H9 (cell line): Measurements from ENCODE around the gene ZBTB16. TPM values are rescaled to one million over a fixed set of nuclear protein-coding genes. Genes with fewer than 3 reads are reported as not detected.

ENCODE experiments used
- DNase-seq: peaks from one replicate; pipeline ENCODE4 v3.0.0-alpha.2; 2017
- H2AFZ ChIP-seq: one replicate; pipeline ENCODE4 v1.6.1; 2013; ENCODE audit warnings: mild to moderate bottlenecking, low read length, control low read depth, moderate library complexity
- H2AK5ac ChIP-seq: 2 replicates; pipeline ENCODE4 v1.6.1; 2013; ENCODE audit warnings: low read length, control low read depth, mixed read lengths; ENCODE audit not compliant: insufficient read length
- H2BK120ac ChIP-seq: one replicate; pipeline ENCODE4 v1.6.1; 2013; ENCODE audit warnings: low read depth, mild to moderate bottlenecking, low read length, control low read depth, inconsistent platforms; ENCODE audit not compliant: poor library complexity, severe bottlenecking
- H2BK12ac ChIP-seq: 2 replicates; pipeline ENCODE4 v1.6.1; 2013; ENCODE audit warnings: low read length, control low read depth, mixed read lengths, low read depth; ENCODE audit not compliant: insufficient read length
- H2BK15ac ChIP-seq: 2 replicates; pipeline ENCODE4 v1.6.1; 2013; ENCODE audit warnings: low read depth, low read length, control low read depth
- H2BK20ac ChIP-seq: one replicate; pipeline ENCODE4 v1.6.1; 2013; ENCODE audit warnings: low read depth, mild to moderate bottlenecking, low read length, control low read depth, inconsistent platforms; ENCODE audit not compliant: poor library complexity, severe bottlenecking
- H2BK5ac ChIP-seq: 2 replicates; pipeline ENCODE4 v1.6.1; 2013; ENCODE audit warnings: low read length, control low read depth, mixed read lengths; ENCODE audit not compliant: insufficient read length
- H3K14ac ChIP-seq: 2 replicates; pipeline ENCODE4 v1.6.1; 2013; ENCODE audit warnings: low read length, control low read depth; ENCODE audit not compliant: insufficient read depth
- H3K18ac ChIP-seq: 2 replicates; pipeline ENCODE4 v1.6.1; 2013; ENCODE audit warnings: low read depth, mild to moderate bottlenecking, mixed read lengths, low read length, control low read depth; ENCODE audit not compliant: insufficient read length
- H3K23ac ChIP-seq: 2 replicates; pipeline ENCODE4 v1.6.1; 2013; ENCODE audit warnings: low read length, control low read depth, mixed read lengths, low read depth; ENCODE audit not compliant: insufficient read length
- H3K23me2 ChIP-seq: 2 replicates; pipeline ENCODE4 v1.6.1; 2013; ENCODE audit warnings: low read depth, mild to moderate bottlenecking, mixed read lengths, low read length, control low read depth; ENCODE audit not compliant: insufficient read length, poor library complexity, severe bottlenecking
- H3K27ac ChIP-seq: 2 replicates; pipeline ENCODE4 v1.5.1; 2013; ENCODE audit warnings: low read length, control low read depth, mixed read lengths, low read depth; ENCODE audit not compliant: insufficient read length
- H3K27me3 ChIP-seq: 2 replicates; pipeline ENCODE4 v1.6.1; 2013; ENCODE audit warnings: low read length, control low read depth, inconsistent platforms; ENCODE audit not compliant: insufficient read depth
- H3K4ac ChIP-seq: 2 replicates; pipeline ENCODE4 v1.6.1; 2013; ENCODE audit warnings: low read depth, mild to moderate bottlenecking, control low read depth, inconsistent platforms, low read length, moderate library complexity
- H3K4me1 ChIP-seq: 2 replicates; pipeline ENCODE4 v1.6.1; 2013; ENCODE audit warnings: low read length, control low read depth, inconsistent platforms; ENCODE audit not compliant: insufficient read depth
- H3K4me2 ChIP-seq: 2 replicates; pipeline ENCODE4 v1.6.1; 2013; ENCODE audit warnings: low read length, control low read depth, mixed read lengths; ENCODE audit not compliant: insufficient read length, insufficient read depth
- H3K56ac ChIP-seq: 2 replicates; pipeline ENCODE4 v1.6.1; 2013; ENCODE audit warnings: low read depth, mild to moderate bottlenecking, mixed read lengths, low read length, control low read depth; ENCODE audit not compliant: insufficient read length
- H3K79me1 ChIP-seq: 2 replicates; pipeline ENCODE4 v1.6.1; 2013; ENCODE audit warnings: low read depth, mild to moderate bottlenecking, moderate library complexity, low read length, control low read depth, inconsistent platforms; ENCODE audit not compliant: insufficient read depth, poor library complexity, severe bottlenecking
- H3K79me2 ChIP-seq: 2 replicates; pipeline ENCODE4 v1.6.1; 2013; ENCODE audit warnings: low read length, control low read depth, inconsistent platforms; ENCODE audit not compliant: insufficient read depth
- H3K9ac ChIP-seq: 2 replicates; pipeline ENCODE4 v1.6.1; 2013; ENCODE audit warnings: low read length, control low read depth, mixed read lengths; ENCODE audit not compliant: insufficient read length; ENCODE audit errors: extremely low read depth
- H3K9me3 ChIP-seq: one replicate; pipeline ENCODE4 v1.6.1; 2013; ENCODE audit warnings: low read depth, low read length, inconsistent platforms; ENCODE audit not compliant: control insufficient read depth
- H3T11ph ChIP-seq: one replicate; pipeline ENCODE4 v1.6.1; 2013; ENCODE audit warnings: mild to moderate bottlenecking, low read length, control low read depth, inconsistent platforms
- H4K20me1 ChIP-seq: one replicate; pipeline ENCODE4 v1.6.1; 2013; ENCODE audit not compliant: control insufficient read depth, insufficient read length, insufficient read depth
- H4K5ac ChIP-seq: 2 replicates; pipeline ENCODE4 v1.6.1; 2013; ENCODE audit warnings: low read depth, mild to moderate bottlenecking, mixed read lengths, low read length, control low read depth; ENCODE audit not compliant: insufficient read length
- H4K8ac ChIP-seq: replicated peaks from 2 replicates; pipeline ENCODE4 v1.6.1; 2013; ENCODE audit warnings: low read length, control low read depth, mixed read lengths, low read depth; ENCODE audit not compliant: insufficient read length
- H4K91ac ChIP-seq: 2 replicates; pipeline ENCODE4 v1.6.1; 2013; ENCODE audit warnings: low read depth, mild to moderate bottlenecking, moderate library complexity, mixed read lengths, low read length, control low read depth; ENCODE audit not compliant: insufficient read length
- H3K27ac Mint-ChIP-seq, 3 experiments: 2 replicates in 2 of 3; 3 replicates in 1 of 3; pipeline ENCODE4 v1.8.0; 2020 to 2021; ENCODE audit warnings: mixed read lengths in 3 of 3, mild to moderate bottlenecking in 1 of 3, moderate library complexity in 1 of 3
- H3K27me3 Mint-ChIP-seq: 2 replicates; pipeline ENCODE4 v1.8.0; 2021; ENCODE audit warnings: low read depth, mild to moderate bottlenecking, moderate library complexity, mixed read lengths
- H3K36me3 Mint-ChIP-seq, 3 experiments: 2 replicates in 2 of 3; 3 replicates in 1 of 3; pipeline ENCODE4 v1.8.0; 2020 to 2021; ENCODE audit warnings: low read depth in 3 of 3, mixed read lengths in 3 of 3; ENCODE audit not compliant: insufficient read depth in 1 of 3
- H3K4me1 Mint-ChIP-seq, 2 experiments: 2 replicates each; pipeline ENCODE4 v1.8.0; 2020; ENCODE audit warnings: mixed read lengths in 2 of 2
- H3K4me3 Mint-ChIP-seq, 2 experiments: 2 replicates in 1 of 2; 3 replicates in 1 of 2; pipeline ENCODE4 v1.8.0; 2020 to 2021; ENCODE audit warnings: mild to moderate bottlenecking in 2 of 2, mixed read lengths in 2 of 2, moderate library complexity in 1 of 2
- H3K9me3 Mint-ChIP-seq, 2 experiments: 2 replicates in 1 of 2; 3 replicates in 1 of 2; pipeline ENCODE4 v1.8.0; 2020; ENCODE audit warnings: mild to moderate bottlenecking in 2 of 2, mixed read lengths in 2 of 2, moderate library complexity in 1 of 2
- CTCF ChIP-seq: fragments of 200-600 bp; sonication (generic); conservative IDR thresholded peaks from 3 replicates; pipeline ENCODE4 v1.8.0; 2021; ENCODE audit warnings: antibody characterized with exemption, mild to moderate bottlenecking
- WGBS: extraction: QIAGEN DNeasy Blood & Tissue Kit; methylation state at CpG from one replicate; pipeline ENCODE4 v1.1.7; 2013; ENCODE audit warnings: missing lambda C conversion rate, low lambda C conversion rate, mixed read lengths; ENCODE audit not compliant: insufficient read length; ENCODE audit errors: extremely low coverage; 5-methylcytosine and 5-hydroxymethylcytosine counted together
- total RNA-seq: library from RNA; stranded (reverse); gene quantifications from 2 replicates; pipeline ENCODE4 v1.2.1, GENCODE V29; 2021

The ZBTB16 gene
- total RNA-seq, 1 experiment from 2014 or later, result not detected

GRCh38 chr11:114070464-114071139 is 11.1 kb downstream of the ZBTB16 start:
- TF ChIP-seq CTCF, result no peak
- no peaks in the 10 kb centered on the region for H4K20me1 ChIP-seq
- no peak overlapping the region for H3T11ph ChIP-seq
- no peak overlapping the region for H3K56ac ChIP-seq
- no CpG with 5 or more reads among the region's 7 CpGs for WGBS
- no peak overlapping the region for H2AK5ac ChIP-seq
- Mint-ChIP-seq H3K36me3 (no peaks in the 10 kb centered on the region; a peak in 1 of 7 replicates), H3K9me3 (no peaks in the 10 kb centered on the region; a peak in 2 of 5 replicates), H3K27ac (no peak overlapping the region), H3K4me3 (no peak overlapping the region), H3K27me3 (peaks cover 94% of the 10 kb centered on the region), H3K4me1 (peaks cover 15 to 17% of the 10 kb centered on the region in 2 experiments)
- H2BK5ac ChIP-seq, result no peak overlapping the region
- H3K79me2 ChIP-seq, result no peaks in the 10 kb centered on the region
- no peak overlapping the region for H3K27ac ChIP-seq
- H3K23ac ChIP-seq, result no peak overlapping the region
- H2BK120ac ChIP-seq, result no peak overlapping the region
- H3K9ac ChIP-seq, result no peak overlapping the region
- H3K27me3 ChIP-seq, result no peaks in the 10 kb centered on the region; the same call in 1 of the 2 replicates
- no peak overlapping the region for H2BK15ac ChIP-seq
- H3K9me3 ChIP-seq, result no peaks in the 10 kb centered on the region
- DNase-seq, result no peak
- no peak overlapping the region for H2BK12ac ChIP-seq
- H3K79me1 ChIP-seq, result no peaks in the 10 kb centered on the region
- H3K23me2 ChIP-seq, result peaks cover 2% of the 10 kb centered on the region
- peaks cover 4% of the 10 kb centered on the region; the same call in 1 of the 2 replicates for H3K4me1 ChIP-seq
- H4K8ac ChIP-seq, result no peak overlapping the region
- no peak overlapping the region for H3K4me2 ChIP-seq
- no peak overlapping the region for H3K14ac ChIP-seq
- no peak overlapping the region for H2AFZ ChIP-seq
- H3K4ac ChIP-seq, result no peak overlapping the region
- H4K5ac ChIP-seq, result no peak overlapping the region
- H3K18ac ChIP-seq, result no peak overlapping the region
- no peak overlapping the region for H4K91ac ChIP-seq
- H2BK20ac ChIP-seq, result no peak overlapping the region
